NCI-H748 (cell line): ENCODE measurements around the gene ARPC5.
"Not testable (repeated sequence)": the region's sequence is repeated elsewhere in the genome, so short reads cannot be mapped to it uniquely, and the experiment has no call there.

Source experiments
- DNase-seq: peaks from one replicate; lab custom pipeline; 2025; ENCODE audit not compliant: unreplicated experiment; lab: John Stamatoyannopoulos, UW

Gene ARPC5

GRCh38 chr1:183646776-183647175, 11.2 kb upstream of the ARPC5 start:
- no peak for DNase-seq

- no peak for DNase-seq
Measured at GRCh38 chr1:183645531-183645930, 9.9 kb upstream of the ARPC5 start.

- no peak for DNase-seq
Measured at GRCh38 chr1:183642166-183642565, 6.6 kb upstream of the ARPC5 start.

- DNase-seq, result no peak
Measured at GRCh38 chr1:183640193-183640592, 4.6 kb upstream of the ARPC5 start.

- DNase-seq, result no peak
Measured at GRCh38 chr1:183638649-183639387, 3.2 kb upstream of the ARPC5 start.

- DNase-seq, result no peak
Measured at GRCh38 chr1:183636783-183637182, 1.2 kb upstream of the ARPC5 start.

GRCh38 chr1:183636334-183636682, 725 bp upstream of the ARPC5 start:
- no peak for DNase-seq

GRCh38 chr1:183635099-183635605, 431 bp downstream of the ARPC5 start:
- peak; percentile 39 for DNase-seq

GRCh38 chr1:183634429-183635065, 1.0 kb downstream of the ARPC5 start:
- DNase-seq, result no peak

GRCh38 chr1:183633676-183634343, 1.8 kb downstream of the ARPC5 start:
- peak; percentile 27 for DNase-seq

GRCh38 chr1:183632964-183633363, 2.6 kb downstream of the ARPC5 start:
- DNase-seq, result no peak

GRCh38 chr1:183632114-183632513, 3.5 kb downstream of the ARPC5 start:
- no peak for DNase-seq

GRCh38 chr1:183630748-183631147, 4.8 kb downstream of the ARPC5 start:
- DNase-seq, result no peak

GRCh38 chr1:183628537-183628936, 7.0 kb downstream of the ARPC5 start:
- no peak for DNase-seq

GRCh38 chr1:183626236-183626635, 9.3 kb downstream of the ARPC5 start:
- DNase-seq, result not testable (repeated sequence)

- DNase-seq, result peak; percentile 58
Measured at GRCh38 chr1:183622884-183623785, 12.4 kb downstream of the ARPC5 start.

- no peak for DNase-seq
Measured at GRCh38 chr1:183622013-183622412, 13.6 kb downstream of the ARPC5 start.

- DNase-seq, result no peak
Measured at GRCh38 chr1:183620311-183620710, 15.3 kb downstream of the ARPC5 start.

- DNase-seq, result no peak
Measured at GRCh38 chr1:183619781-183620180, 15.8 kb downstream of the ARPC5 start.

GRCh38 chr1:183618202-183618601, 17.4 kb downstream of the ARPC5 start:
- not testable (repeated sequence) for DNase-seq

GRCh38 chr1:183612975-183613374, 22.6 kb downstream of the ARPC5 start:
- DNase-seq, result not testable (repeated sequence)
